MCF 10A (cell line): ENCODE measurements around the gene SLC22A13. TPM values are rescaled to one million over a fixed set of nuclear protein-coding genes. Genes with fewer than 3 reads are reported as not detected.

Experiments
- BruUV-seq: library from RNA; stranded (reverse); fragments of 400-500 nt; replicated peaks from 2 replicates; lab custom pipeline; 2021; lab: Mats Ljungman, UMichigan
- CTCF ChIA-PET: fragments of 300-600 bp; sonication (Branson Sonifier 250); formaldehyde crosslinking; extraction: SDS; loops from one replicate; lab custom pipeline; 2021; ENCODE audit warnings: antibody characterized with exemption, inconsistent platforms; lab: Yijun Ruan, JAX
- POLR2A ChIA-PET: fragments of 300-600, 350-650 bp; sonication (Branson Sonifier 250); formaldehyde crosslinking; extraction: SDS; loops from one replicate; lab custom pipeline; 2020; ENCODE audit warnings: antibody characterized with exemption, inconsistent platforms; lab: Yijun Ruan, JAX
- DNase-seq: peaks from one replicate; pipeline ENCODE4 v3.0.0-alpha.2; 2018; ENCODE audit not compliant: unreplicated experiment
- H3K27ac Mint-ChIP-seq: one replicate; pipeline ENCODE4 v1.8.0; 2022; ENCODE audit warnings: mild to moderate bottlenecking, low read depth, mixed read lengths; ENCODE audit not compliant: unreplicated experiment
- H3K27me3 Mint-ChIP-seq: one replicate; pipeline ENCODE4 v1.8.0; 2022; ENCODE audit warnings: mixed read lengths; ENCODE audit not compliant: insufficient read depth, unreplicated experiment
- H3K36me3 Mint-ChIP-seq: one replicate; pipeline ENCODE4 v1.8.0; 2022; ENCODE audit warnings: mild to moderate bottlenecking, moderate library complexity, mixed read lengths; ENCODE audit not compliant: insufficient read depth, unreplicated experiment
- H3K4me1 Mint-ChIP-seq: one replicate; pipeline ENCODE4 v1.8.0; 2022; ENCODE audit warnings: mixed read lengths; ENCODE audit not compliant: insufficient read depth, unreplicated experiment
- H3K4me3 Mint-ChIP-seq: one replicate; pipeline ENCODE4 v1.8.0; 2022; ENCODE audit warnings: mild to moderate bottlenecking, moderate library complexity, mixed read lengths; ENCODE audit not compliant: unreplicated experiment
- H3K9me3 Mint-ChIP-seq: one replicate; pipeline ENCODE4 v1.8.0; 2022; ENCODE audit warnings: mixed read lengths; ENCODE audit not compliant: unreplicated experiment
- CTCF ChIP-seq: fragments of 200-600 bp; IDR thresholded peaks from one replicate; pipeline ENCODE4 v1.8.0; 2022; ENCODE audit warnings: antibody characterized with exemption, mild to moderate bottlenecking; ENCODE audit not compliant: unreplicated experiment
- intact Hi-C: fragments of 100-400 bp; cut with micrococcal nuclease; formaldehyde crosslinking; loops from 2 replicates; pipeline ENCODE4 v1.14.1; 2022
- total RNA-seq: library from RNA; stranded (reverse); gene quantifications from 2 replicates; pipeline ENCODE4 v1.2.3, GENCODE V29; 2022

Gene SLC22A13
- total RNA-seq, 1 experiment from 2014 or later = 1.9 TPM

GRCh38 chr3:38250198-38250597 is 15.4 kb upstream of the SLC22A13 start:
- peaks cover 84% of the 10 kb centered on the region for H3K36me3 Mint-ChIP-seq
- peaks cover 12% of the 10 kb centered on the region for H3K4me1 Mint-ChIP-seq
- no peak overlapping the region for H3K4me3 Mint-ChIP-seq
- POLR2A ChIA-PET = no interaction called here
- DNase-seq = no peak
- no peaks in the 10 kb centered on the region for H3K27me3 Mint-ChIP-seq
- no peak for TF ChIP-seq CTCF
- CTCF ChIA-PET = interaction anchor here (0.7 to 1.8 kb wide), 2 partner anchors 230 to 397 kb away, joined by 4 read pairs; no protein-coding TSS in a partner anchor
- H3K27ac Mint-ChIP-seq = peak overlapping the region; percentile 66
- intact Hi-C loops = no loop called here
- no peaks in the 10 kb centered on the region for H3K9me3 Mint-ChIP-seq
- BruUV-seq = no TSS peak

- no peak for TF ChIP-seq CTCF
- Mint-ChIP-seq H3K27ac (no peak overlapping the region), H3K27me3 (no peaks in the 10 kb centered on the region), H3K9me3 (no peaks in the 10 kb centered on the region), H3K4me3 (no peak overlapping the region), H3K36me3 (peaks cover 87% of the 10 kb centered on the region), H3K4me1 (peaks cover 12% of the 10 kb centered on the region)
- intact Hi-C loops = no loop called here
- no peak for DNase-seq
- CTCF ChIA-PET = interaction anchor here (0.7 to 1.8 kb wide), 7 partner anchors 9 to 229 kb away, joined by 3 to 4 read pairs (median 3); partner anchors contain the start of gene XYLB
- POLR2A ChIA-PET = no interaction called here
- BruUV-seq = no TSS peak
Observed at GRCh38 chr3:38251197-38251596, 14.4 kb upstream of the SLC22A13 start.

GRCh38 chr3:38253704-38254103 is 11.9 kb upstream of the SLC22A13 start:
- H3K4me1 Mint-ChIP-seq = no peaks in the 10 kb centered on the region
- no peak overlapping the region for H3K27ac Mint-ChIP-seq
- peaks cover 76% of the 10 kb centered on the region for H3K36me3 Mint-ChIP-seq
- no peak overlapping the region for H3K4me3 Mint-ChIP-seq
- no peaks in the 10 kb centered on the region for H3K27me3 Mint-ChIP-seq
- no peak for TF ChIP-seq CTCF
- no TSS peak for BruUV-seq
- intact Hi-C loops = no loop called here
- ChIA-PET POLR2A (no interaction called here), CTCF (interaction anchor here (0.8 kb wide), 1 partner anchor 137 kb away, joined by 4 read pairs; no protein-coding TSS in a partner anchor)
- no peak for DNase-seq
- H3K9me3 Mint-ChIP-seq = no peaks in the 10 kb centered on the region

- intact Hi-C loops = no loop called here
- DNase-seq = no peak
- H3K27ac Mint-ChIP-seq = no peak overlapping the region
- H3K4me3 Mint-ChIP-seq = no peak overlapping the region
- ChIA-PET POLR2A (no interaction called here), CTCF (interaction anchor here (0.5 to 0.8 kb wide), 2 partner anchors 32 to 84 kb away, joined by 3 to 4 read pairs; no protein-coding TSS in a partner anchor)
- H3K27me3 Mint-ChIP-seq = no peaks in the 10 kb centered on the region
- H3K4me1 Mint-ChIP-seq = no peaks in the 10 kb centered on the region
- BruUV-seq = TSS peak; percentile 24
- H3K36me3 Mint-ChIP-seq = peaks cover 71% of the 10 kb centered on the region
- H3K9me3 Mint-ChIP-seq = no peaks in the 10 kb centered on the region
- no peak for TF ChIP-seq CTCF
Observed at GRCh38 chr3:38254872-38255271, 10.7 kb upstream of the SLC22A13 start.
